ENCODE results near the gene OR4K17. TPM values are rescaled to one million over a fixed set of nuclear protein-coding genes. Genes with fewer than 3 reads are reported as not detected.

The OR4K17 gene
- total RNA-seq, 1 donor from 2014 or later: not detected

Other genes with a start within 250 kb of the OR4K17 start
- not detected in 2 replicates for gene OR4K2, start 235.6 kb upstream of the OR4K17 start, total RNA-seq
- not detected in 2 replicates for gene OR4K5, start 190.1 kb upstream of the OR4K17 start, total RNA-seq
- not detected in 2 replicates for gene OR4K1, start 179.8 kb upstream of the OR4K17 start, total RNA-seq
- not detected in 2 replicates for gene OR4K15, start 135.1 kb upstream of the OR4K17 start, total RNA-seq
- not detected in 2 replicates for gene OR4Q2, start 108.6 kb upstream of the OR4K17 start, total RNA-seq
- gene OR4K14, start 91.4 kb upstream of the OR4K17 start, total RNA-seq: not detected in 2 replicates
- not detected in 2 replicates for gene OR4K13, start 74.7 kb upstream of the OR4K17 start, total RNA-seq
- not detected in 2 replicates for gene OR4L1, start 50.7 kb upstream of the OR4K17 start, total RNA-seq
- gene OR4N5, start 28.1 kb downstream of the OR4K17 start, total RNA-seq: not detected in 2 replicates
- gene OR11G2, start 80.2 kb downstream of the OR4K17 start, total RNA-seq: not detected in 2 replicates
- gene OR11H6, start 113.0 kb downstream of the OR4K17 start, total RNA-seq: not detected in 2 replicates
- not detected in 2 replicates for gene OR11H7, start 118.2 kb downstream of the OR4K17 start, total RNA-seq
- not detected in 2 replicates for gene OR11H4, start 128.5 kb downstream of the OR4K17 start, total RNA-seq
- 33.0 and 33.7 TPM in 2 replicates for gene TTC5, start 195.2 kb downstream of the OR4K17 start, total RNA-seq
- gene CCNB1IP1, start 222.5 kb downstream of the OR4K17 start, total RNA-seq: 61.2 and 72.5 TPM in 2 replicates
- 32.5 and 36.6 TPM in 2 replicates for gene PARP2, start 232.9 kb downstream of the OR4K17 start, total RNA-seq